K562 (cell line): ENCODE data around the gene VPS37B.

Experiments used
- CHD7 ChIP-seq: fragments of 200-600 bp; sonication (generic); IDR thresholded peaks from one replicate; pipeline ENCODE4 v1.6.1; 2012; ENCODE audit warnings: mild to moderate bottlenecking, low read depth, low read length, inconsistent platforms
- CTCF ChIP-seq, 3 experiments: IDR thresholded peaks in 2 of 3; conservative IDR thresholded peaks in 1 of 3; 2 replicates each; pipeline ENCODE4 v1.5.1; 2011 to 2012; ENCODE audit warnings: low read length in 3 of 3, mild to moderate bottlenecking in 3 of 3, control low read depth in 2 of 3, improper control_type of control experiment in 1 of 3, inconsistent platforms in 1 of 3, low read depth in 1 of 3, mixed read lengths in 1 of 3, moderate library complexity in 1 of 3; ENCODE audit not compliant: insufficient read depth in 2 of 3
- EGR1 ChIP-seq: fragments of 450-650 bp; conservative IDR thresholded peaks from 2 replicates; pipeline ENCODE4 v1.6.1; 2017; ENCODE audit warnings: mild to moderate bottlenecking
- HMGXB4 ChIP-seq: sonication (generic); formaldehyde crosslinking; IDR thresholded peaks from 2 replicates; pipeline ENCODE4 v1.8.1; 2023; ENCODE audit warnings: mild to moderate bottlenecking, missing genetic modification reagents
- KLF16 ChIP-seq: IDR thresholded peaks from 2 replicates; pipeline ENCODE4 v1.6.1; 2016; ENCODE audit warnings: antibody characterized with exemption
- MAX ChIP-seq: sonication (generic); formaldehyde crosslinking; IDR thresholded peaks from 2 replicates; pipeline ENCODE4 v1.9.0; 2022; ENCODE audit warnings: mild to moderate bottlenecking, missing genetic modification reagents
- MAZ ChIP-seq, 2 experiments: fragments of 450-650 bp in 1 of 2; sonication (generic) in 1 of 2; formaldehyde crosslinking; IDR thresholded peaks in 1 of 2; conservative IDR thresholded peaks in 1 of 2; 2 replicates each; pipeline versions ENCODE4 v1.4.0 to v1.5.0; 2020; ENCODE audit warnings: mild to moderate bottlenecking in 1 of 2, missing genetic modification reagents in 1 of 2
- MYNN ChIP-seq, 2 experiments: sonication (generic); formaldehyde crosslinking in 1 of 2; IDR thresholded peaks; 2 replicates each; pipeline versions ENCODE4 v1.5.0 to v1.6.1; 2016 to 2020; ENCODE audit warnings: antibody characterized with exemption in 1 of 2, missing genetic modification reagents in 1 of 2
- ZBTB43 ChIP-seq: sonication (generic); formaldehyde crosslinking; IDR thresholded peaks from 2 replicates; pipeline ENCODE4 v1.8.0; 2023; ENCODE audit warnings: mild to moderate bottlenecking, missing genetic modification reagents
- ZFP91 ChIP-seq: sonication (generic); formaldehyde crosslinking; IDR thresholded peaks from 2 replicates; pipeline ENCODE4 v1.8.0; 2022; ENCODE audit warnings: mild to moderate bottlenecking, missing genetic modification reagents

- no peak for TF ChIP-seq ZBTB43 (CRISPR knock-in tag)
- TF ChIP-seq ZFP91, result no peak
- TF ChIP-seq MAZ (CRISPR knock-in tag; conservative IDR thresholded peaks at IDR 0.05 in 1 of 2, IDR thresholded peaks at IDR 0.05 in 1 of 2), result no peak
- no peak for TF ChIP-seq CTCF (IDR thresholded peaks at IDR 0.05 in 2 of 3, conservative IDR thresholded peaks at IDR 0.05 in 1 of 3; ENCODE audit: insufficient read depth in 2 of 3, low read depth in 1 of 3, low read length in 3 of 3)
- no peak for TF ChIP-seq MYNN (IDR thresholded peaks at IDR 0.05)
- no peak for TF ChIP-seq MYNN (CRISPR knock-in tag; IDR thresholded peaks at IDR 0.05)
- TF ChIP-seq EGR1, result no peak
- no peak for TF ChIP-seq CHD7
- TF ChIP-seq MAX (CRISPR knock-in tag), result no peak
- no peak for TF ChIP-seq KLF16
- TF ChIP-seq HMGXB4 (CRISPR knock-in tag), result no peak
Observed at GRCh38 chr12:122819209-122819785, 76.6 kb downstream of the VPS37B start.
